ENCODE measurements around the gene MIPEP.
"Not testable (repeated sequence)": the region's sequence is repeated elsewhere in the genome, so short reads cannot be mapped to it uniquely, and the experiment has no call there.

The MIPEP gene

GRCh38 chr13:23750383-23751121 is 138.6 kb downstream of the MIPEP start:
- Histone ChIP-seq H4K20me1 (ENCODE audit: control insufficient read depth, insufficient read depth, low read depth, low read length) (peaks cover 3% of the 10 kb centered on the region; the same call in 1 of the 2 replicates), H3K4me1 (ENCODE audit: control insufficient read depth, low read length) (no peaks in the 10 kb centered on the region), H3K27me3 (ENCODE audit: control insufficient read depth, low read length) (no peaks in the 10 kb centered on the region), H3K4me2 (ENCODE audit: low read length) (no peak overlapping the region), H3K36me3 (ENCODE audit: control insufficient read depth, low read length) (no peaks in the 10 kb centered on the region), H3K27ac (ENCODE audit: low read depth, low read length) (no peak overlapping the region), H3K9me2 (replicated peaks; ENCODE audit: control insufficient read depth, low read length) (no peaks in the 10 kb centered on the region), H3K4me3 (ENCODE audit: low read length) (no peak overlapping the region), H3F3A (ENCODE audit: control insufficient read depth, insufficient read depth) (no peaks in the 10 kb centered on the region), H3K9me3 (ENCODE audit: control insufficient read depth, insufficient read depth, low read length) (no peaks in the 10 kb centered on the region), H3K79me2 (ENCODE audit: control insufficient read depth, low read length) (no peaks in the 10 kb centered on the region)
- TF ChIP-seq CTCF (IDR thresholded peaks at IDR 0.05; ENCODE audit: low read depth, low read length, poor library complexity, severe bottlenecking): no peak
- no peak for TF ChIP-seq EZH2phosphoT487 (IDR thresholded peaks at IDR 0.05; ENCODE audit: borderline replicate concordance, low read length)

GRCh38 chr13:23749288-23749873 is 139.8 kb downstream of the MIPEP start:
- Histone ChIP-seq H3K9me3 (ENCODE audit: control insufficient read depth, insufficient read depth, low read length) (no peaks in the 10 kb centered on the region), H3F3A (ENCODE audit: control insufficient read depth, insufficient read depth) (no peaks in the 10 kb centered on the region), H3K4me1 (ENCODE audit: control insufficient read depth, low read length) (no peaks in the 10 kb centered on the region), H3K27ac (ENCODE audit: low read depth, low read length) (no peak overlapping the region), H3K4me2 (ENCODE audit: low read length) (no peak overlapping the region), H3K36me3 (ENCODE audit: control insufficient read depth, low read length) (no peaks in the 10 kb centered on the region), H4K20me1 (ENCODE audit: control insufficient read depth, insufficient read depth, low read depth, low read length) (no peaks in the 10 kb centered on the region), H3K27me3 (ENCODE audit: control insufficient read depth, low read length) (no peaks in the 10 kb centered on the region), H3K79me2 (ENCODE audit: control insufficient read depth, low read length) (no peaks in the 10 kb centered on the region), H3K4me3 (ENCODE audit: low read length) (no peak overlapping the region), H3K9me2 (replicated peaks; ENCODE audit: control insufficient read depth, low read length) (no peaks in the 10 kb centered on the region)
- no peak for TF ChIP-seq CTCF (IDR thresholded peaks at IDR 0.05; ENCODE audit: low read depth, low read length, poor library complexity, severe bottlenecking)

- Histone ChIP-seq H3K36me3 (ENCODE audit: control insufficient read depth, low read length) (no peaks in the 10 kb centered on the region), H3F3A (ENCODE audit: control insufficient read depth, insufficient read depth) (no peaks in the 10 kb centered on the region), H3K9me2 (replicated peaks; ENCODE audit: control insufficient read depth, low read length) (no peaks in the 10 kb centered on the region), H3K4me2 (ENCODE audit: low read length) (no peak overlapping the region), H4K20me1 (ENCODE audit: control insufficient read depth, insufficient read depth, low read depth, low read length) (no peaks in the 10 kb centered on the region), H3K4me3 (ENCODE audit: low read length) (no peak overlapping the region), H3K27ac (ENCODE audit: low read depth, low read length) (no peak overlapping the region), H3K79me2 (ENCODE audit: control insufficient read depth, low read length) (no peaks in the 10 kb centered on the region), H3K9me3 (ENCODE audit: control insufficient read depth, insufficient read depth, low read length) (no peaks in the 10 kb centered on the region), H3K27me3 (ENCODE audit: control insufficient read depth, low read length) (no peaks in the 10 kb centered on the region), H3K4me1 (ENCODE audit: control insufficient read depth, low read length) (no peaks in the 10 kb centered on the region)
- no peak for TF ChIP-seq CTCF (IDR thresholded peaks at IDR 0.05; ENCODE audit: low read depth, low read length, poor library complexity, severe bottlenecking)
- TF ChIP-seq EZH2phosphoT487 (IDR thresholded peaks at IDR 0.05; ENCODE audit: borderline replicate concordance, low read length): no peak
These were observed 140.8 kb downstream of the MIPEP start for GRCh38 chr13:23748109-23748990.

GRCh38 chr13:23746141-23746540 is 143.1 kb downstream of the MIPEP start:
- not testable (repeated sequence) for H3K36me3 ChIP-seq (ENCODE audit: control insufficient read depth, low read length); H3K4me2 ChIP-seq (ENCODE audit: low read length); H3K9me2 ChIP-seq (replicated peaks; ENCODE audit: control insufficient read depth, low read length); H4K20me1 ChIP-seq (ENCODE audit: control insufficient read depth, insufficient read depth, low read depth, low read length); H3K4me3 ChIP-seq (ENCODE audit: low read length); H3K27me3 ChIP-seq (ENCODE audit: control insufficient read depth, low read length); H3F3A ChIP-seq (ENCODE audit: control insufficient read depth, insufficient read depth); H3K27ac ChIP-seq (ENCODE audit: low read depth, low read length); H3K79me2 ChIP-seq (ENCODE audit: control insufficient read depth, low read length); H3K9me3 ChIP-seq (ENCODE audit: control insufficient read depth, insufficient read depth, low read length); H3K4me1 ChIP-seq (ENCODE audit: control insufficient read depth, low read length)
